Measurements from ENCODE around the gene MFNG. TPM values are rescaled to one million over a fixed set of nuclear protein-coding genes. Genes with fewer than 3 reads are reported as not detected.

The MFNG gene
- total RNA-seq, 1 donor from 2014 or later = 166 TPM

DNA sequence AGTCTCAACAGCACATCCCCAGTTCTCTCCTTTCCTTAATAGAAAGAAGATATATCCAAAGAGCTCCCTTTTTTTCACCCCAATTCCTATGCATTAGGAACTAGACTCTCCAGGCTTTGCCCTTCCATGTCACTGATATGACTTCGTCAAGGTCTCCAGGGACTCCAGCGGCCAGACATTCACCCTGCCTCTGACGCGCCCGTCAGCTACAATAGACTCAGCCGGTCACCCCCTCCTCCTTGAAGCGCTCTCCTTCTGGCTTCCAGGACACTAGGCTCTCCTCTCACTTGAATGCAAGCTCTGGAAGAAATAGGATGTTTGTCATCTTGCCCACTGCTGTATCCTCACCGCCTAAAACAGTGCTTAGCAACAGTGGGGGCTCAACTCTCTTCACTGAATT lies 44.0 kb downstream of the MFNG start:
- intact Hi-C loops (cut with micrococcal nuclease) = no loop called here
- no peaks in the 10 kb centered on the region for H3K36me3 Mint-ChIP-seq (ENCODE audit: low read depth)
- no peak overlapping the region for H3K27ac Mint-ChIP-seq
- peaks cover 10% of the 10 kb centered on the region for H3K27me3 Mint-ChIP-seq (ENCODE audit: low read depth)
- no peak for DNase-seq (ENCODE audit: low spot score)
- H3K4me1 Mint-ChIP-seq (ENCODE audit: low read depth) = peaks cover 5% of the 10 kb centered on the region
- peaks cover 5% of the 10 kb centered on the region for H3K9me3 Mint-ChIP-seq
- no peak overlapping the region for H3K4me3 Mint-ChIP-seq (ENCODE audit: low read depth)

DNA sequence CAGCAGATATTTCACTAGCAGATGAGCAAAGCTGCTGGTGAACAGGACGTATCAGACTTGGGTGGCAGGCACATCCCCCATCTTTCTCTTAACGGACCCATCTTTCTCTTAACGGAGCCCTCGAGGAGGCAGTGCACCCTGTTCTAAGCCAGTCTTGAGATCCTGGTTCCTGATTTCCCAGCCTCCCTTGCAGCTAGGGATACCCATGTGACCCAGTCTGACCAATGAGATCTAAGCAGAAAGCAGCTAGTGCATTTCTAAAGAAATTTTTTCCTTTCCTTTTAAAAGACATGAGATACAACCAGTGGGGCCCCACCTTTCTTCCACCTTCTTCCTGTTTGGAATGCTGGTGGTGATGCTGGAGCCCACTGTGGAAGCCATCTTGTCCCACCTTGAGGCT lies 45.3 kb downstream of the MFNG start:
- intact Hi-C loops (cut with micrococcal nuclease) = no loop called here
- Mint-ChIP-seq H3K27me3 (ENCODE audit: low read depth) (peaks cover 10% of the 10 kb centered on the region), H3K4me1 (ENCODE audit: low read depth) (peaks cover 5% of the 10 kb centered on the region), H3K27ac (no peak overlapping the region), H3K36me3 (ENCODE audit: low read depth) (no peaks in the 10 kb centered on the region), H3K9me3 (peaks cover 5% of the 10 kb centered on the region), H3K4me3 (ENCODE audit: low read depth) (no peak overlapping the region)
- no peak for DNase-seq (ENCODE audit: low spot score)

DNA sequence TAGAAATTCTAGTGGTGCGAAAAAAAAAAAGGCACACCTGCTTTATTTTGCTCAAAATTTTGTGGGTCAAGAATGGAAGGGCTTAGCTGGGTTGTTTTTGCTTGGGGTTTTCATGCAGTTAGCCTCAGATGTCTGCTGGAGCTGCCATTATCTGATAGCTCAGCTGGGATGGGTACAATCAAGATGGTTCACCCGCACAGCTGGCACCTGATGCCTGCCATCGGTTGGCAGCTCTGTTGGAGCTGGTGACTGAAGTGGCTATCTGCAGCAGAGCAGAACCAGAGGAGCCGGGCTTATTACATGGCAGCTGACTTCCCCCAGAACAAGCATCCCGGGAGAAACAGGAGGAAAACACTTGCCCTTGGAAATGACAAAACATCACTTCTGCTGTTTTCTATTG lies 46.8 kb downstream of the MFNG start:
- no peaks in the 10 kb centered on the region for H3K36me3 Mint-ChIP-seq (ENCODE audit: low read depth)
- H3K4me1 Mint-ChIP-seq (ENCODE audit: low read depth) = peaks cover 5% of the 10 kb centered on the region
- H3K4me3 Mint-ChIP-seq (ENCODE audit: low read depth) = no peak overlapping the region
- H3K27ac Mint-ChIP-seq = no peak overlapping the region
- H3K27me3 Mint-ChIP-seq (ENCODE audit: low read depth) = peaks cover 10% of the 10 kb centered on the region
- DNase-seq (ENCODE audit: low spot score) = no peak
- peaks cover 5% of the 10 kb centered on the region for H3K9me3 Mint-ChIP-seq
- intact Hi-C loops (cut with micrococcal nuclease) = no loop called here

GRCh38 chr22:37435970-37436603 lies 50.1 kb downstream of the MFNG start:
- H3K36me3 Mint-ChIP-seq (ENCODE audit: low read depth) = no peaks in the 10 kb centered on the region
- peaks cover 7% of the 10 kb centered on the region for H3K27me3 Mint-ChIP-seq (ENCODE audit: low read depth)
- intact Hi-C loops (cut with micrococcal nuclease) = no loop called here
- no peak for DNase-seq (ENCODE audit: low spot score)
- peaks cover 7% of the 10 kb centered on the region for H3K9me3 Mint-ChIP-seq
- no peak overlapping the region for H3K27ac Mint-ChIP-seq
- H3K4me1 Mint-ChIP-seq (ENCODE audit: low read depth) = peaks cover 14% of the 10 kb centered on the region
- no peak overlapping the region for H3K4me3 Mint-ChIP-seq (ENCODE audit: low read depth)

DNA sequence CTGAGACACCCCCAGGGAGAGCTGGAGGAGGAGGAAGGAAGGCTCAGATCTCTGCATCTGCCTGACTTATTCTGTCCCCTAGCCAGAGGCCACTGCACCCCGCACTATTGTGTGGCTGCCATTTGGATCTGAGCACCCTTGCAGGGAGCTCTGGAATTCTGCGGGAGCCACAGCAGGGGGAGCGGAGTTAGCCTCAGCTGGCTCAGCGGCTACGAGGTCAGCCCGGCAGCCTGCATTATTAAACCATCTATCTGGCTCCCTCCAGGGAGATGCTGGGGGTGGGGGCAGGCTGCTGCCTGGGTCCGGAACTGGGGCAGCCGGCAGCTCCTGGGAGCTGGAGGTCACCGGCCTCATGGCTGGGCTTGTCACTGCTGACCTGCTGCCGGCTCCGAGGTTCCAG lies 52.4 kb downstream of the MFNG start:
- peaks cover 14% of the 10 kb centered on the region for H3K4me1 Mint-ChIP-seq (ENCODE audit: low read depth)
- peaks cover 18% of the 10 kb centered on the region for H3K27me3 Mint-ChIP-seq (ENCODE audit: low read depth)
- no peak overlapping the region for H3K4me3 Mint-ChIP-seq (ENCODE audit: low read depth)
- intact Hi-C loops (cut with micrococcal nuclease) = no loop called here
- peaks cover 6% of the 10 kb centered on the region for H3K9me3 Mint-ChIP-seq
- DNase-seq (ENCODE audit: low spot score) = no peak
- H3K36me3 Mint-ChIP-seq (ENCODE audit: low read depth) = no peaks in the 10 kb centered on the region
- no peak overlapping the region for H3K27ac Mint-ChIP-seq

DNA sequence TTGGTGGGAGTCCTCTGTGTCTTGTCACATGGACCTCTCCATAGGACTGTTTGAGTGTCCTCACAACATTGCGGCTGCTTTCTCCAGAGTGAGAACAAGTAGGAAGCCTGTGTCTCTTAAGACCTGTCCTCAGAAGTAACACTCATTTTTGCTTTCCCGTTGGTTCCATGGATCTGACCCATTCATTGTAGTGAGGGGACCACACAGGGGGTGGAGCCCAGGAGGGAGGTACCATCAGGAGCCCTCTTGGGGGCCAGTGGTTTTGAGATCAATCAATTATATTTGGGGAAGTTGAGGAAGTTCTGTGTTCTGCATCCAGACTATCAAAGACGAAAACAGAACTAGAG lies 53.5 kb downstream of the MFNG start:
- DNase-seq (ENCODE audit: low spot score) = no peak
- Mint-ChIP-seq H3K36me3 (ENCODE audit: low read depth) (no peaks in the 10 kb centered on the region), H3K27me3 (ENCODE audit: low read depth) (peaks cover 27% of the 10 kb centered on the region), H3K27ac (peak overlapping the region; percentile 12), H3K9me3 (peaks cover 6% of the 10 kb centered on the region), H3K4me1 (ENCODE audit: low read depth) (peaks cover 14% of the 10 kb centered on the region), H3K4me3 (ENCODE audit: low read depth) (no peak overlapping the region)
- intact Hi-C loops (cut with micrococcal nuclease) = no loop called here

DNA sequence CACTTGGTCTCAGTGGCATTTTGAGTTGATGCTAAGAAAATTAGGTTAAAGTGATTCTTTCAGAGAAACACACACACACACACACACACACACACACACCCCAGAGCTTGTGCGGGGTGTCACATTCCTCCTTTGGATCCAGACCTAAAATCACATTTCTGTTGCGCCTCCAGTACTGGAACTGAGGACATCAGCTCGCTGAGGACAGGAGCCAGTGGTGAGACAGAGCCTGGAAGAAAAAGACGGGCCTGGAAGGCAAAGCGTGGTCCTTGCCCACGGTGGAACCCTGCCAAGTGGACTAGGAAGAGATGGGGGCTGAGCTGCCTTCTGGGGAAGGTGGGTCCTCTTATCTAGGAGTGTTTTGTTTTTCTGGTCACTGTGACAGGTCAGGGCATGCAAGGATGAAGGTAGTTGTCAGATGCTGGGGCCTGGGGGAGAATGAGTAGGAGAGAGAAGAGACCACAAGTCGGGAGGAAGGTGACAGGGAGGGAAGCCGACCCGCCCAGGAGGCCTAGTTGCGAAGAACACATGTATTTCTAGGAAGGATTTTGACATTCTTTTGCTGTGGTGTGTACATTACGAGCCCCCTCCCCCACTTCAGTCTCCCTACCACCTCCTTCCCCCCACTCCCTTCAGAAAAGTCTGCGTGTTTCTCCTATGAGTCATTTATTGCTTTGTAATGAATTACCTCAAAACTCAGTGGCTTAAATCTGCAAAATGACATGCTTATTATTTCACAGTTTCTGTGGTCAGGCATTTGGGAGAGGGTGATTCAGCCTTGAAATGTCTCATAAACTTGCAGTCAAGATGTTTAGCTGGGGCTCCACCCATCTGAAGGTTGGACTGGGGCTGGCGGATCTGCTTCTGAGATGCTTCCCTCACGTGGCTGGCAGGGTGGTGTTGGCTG lies 54.1 kb downstream of the MFNG start:
- intact Hi-C loops (cut with micrococcal nuclease) = no loop called here

DNA sequence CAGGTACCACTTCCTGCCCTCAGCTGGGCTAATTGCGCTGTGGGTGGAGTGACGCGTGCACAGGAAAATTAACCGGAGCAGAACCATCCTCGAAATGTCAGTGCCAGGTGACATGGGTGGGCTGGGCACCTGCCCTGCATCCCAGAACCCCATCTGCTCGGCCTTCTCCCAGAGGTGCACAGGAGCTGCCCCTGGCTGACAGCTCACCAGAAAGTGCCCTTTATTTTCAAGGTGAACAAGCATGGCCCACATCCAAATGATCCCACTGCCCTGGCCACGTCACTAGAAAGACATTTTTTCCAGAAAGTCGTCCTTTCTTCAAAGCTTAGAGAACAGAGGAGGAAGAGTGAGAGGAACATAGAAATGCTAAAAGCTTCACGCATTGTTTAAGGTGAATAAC lies 54.8 kb downstream of the MFNG start:
- intact Hi-C loops (cut with micrococcal nuclease) = no loop called here
- no peak overlapping the region for H3K27ac Mint-ChIP-seq
- peaks cover 34% of the 10 kb centered on the region for H3K27me3 Mint-ChIP-seq (ENCODE audit: low read depth)
- no peak overlapping the region for H3K4me3 Mint-ChIP-seq (ENCODE audit: low read depth)
- no peaks in the 10 kb centered on the region for H3K36me3 Mint-ChIP-seq (ENCODE audit: low read depth)
- no peak for DNase-seq (ENCODE audit: low spot score)
- H3K4me1 Mint-ChIP-seq (ENCODE audit: low read depth) = peaks cover 14% of the 10 kb centered on the region
- H3K9me3 Mint-ChIP-seq = peaks cover 6% of the 10 kb centered on the region

More for the DNA sequence above, 54.1 kb downstream of the MFNG start:
- peak overlapping the region; percentile 12 for H3K27ac Mint-ChIP-seq
- peaks cover 6% of the 10 kb centered on the region for H3K9me3 Mint-ChIP-seq
- H3K4me1 Mint-ChIP-seq (ENCODE audit: low read depth) = peaks cover 14% of the 10 kb centered on the region
- DNase-seq (ENCODE audit: low spot score) = no peak
- H3K27me3 Mint-ChIP-seq (ENCODE audit: low read depth) = peaks cover 27% of the 10 kb centered on the region
- no peaks in the 10 kb centered on the region for H3K36me3 Mint-ChIP-seq (ENCODE audit: low read depth)
- no peak overlapping the region for H3K4me3 Mint-ChIP-seq (ENCODE audit: low read depth)

DNA sequence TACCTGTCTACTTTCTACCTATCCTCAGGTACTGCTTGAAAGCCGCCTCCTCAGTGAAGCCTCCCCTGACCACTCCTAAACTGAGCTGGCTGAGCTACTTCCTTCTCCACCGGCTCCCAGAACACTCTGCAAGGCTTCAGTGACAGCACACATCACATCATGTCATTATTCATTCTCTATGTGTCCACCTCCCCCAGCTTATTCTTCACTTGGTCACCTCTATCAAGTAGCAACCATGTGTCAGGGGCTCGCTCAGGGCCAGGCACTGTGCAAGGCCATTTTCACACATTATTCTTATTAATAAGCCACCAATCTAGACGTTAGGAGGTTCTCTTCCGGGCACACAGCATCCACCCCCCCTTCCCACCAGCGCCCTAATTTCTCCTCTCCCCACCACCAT lies 55.2 kb downstream of the MFNG start:
- no peak overlapping the region for H3K4me3 Mint-ChIP-seq (ENCODE audit: low read depth)

DNA sequence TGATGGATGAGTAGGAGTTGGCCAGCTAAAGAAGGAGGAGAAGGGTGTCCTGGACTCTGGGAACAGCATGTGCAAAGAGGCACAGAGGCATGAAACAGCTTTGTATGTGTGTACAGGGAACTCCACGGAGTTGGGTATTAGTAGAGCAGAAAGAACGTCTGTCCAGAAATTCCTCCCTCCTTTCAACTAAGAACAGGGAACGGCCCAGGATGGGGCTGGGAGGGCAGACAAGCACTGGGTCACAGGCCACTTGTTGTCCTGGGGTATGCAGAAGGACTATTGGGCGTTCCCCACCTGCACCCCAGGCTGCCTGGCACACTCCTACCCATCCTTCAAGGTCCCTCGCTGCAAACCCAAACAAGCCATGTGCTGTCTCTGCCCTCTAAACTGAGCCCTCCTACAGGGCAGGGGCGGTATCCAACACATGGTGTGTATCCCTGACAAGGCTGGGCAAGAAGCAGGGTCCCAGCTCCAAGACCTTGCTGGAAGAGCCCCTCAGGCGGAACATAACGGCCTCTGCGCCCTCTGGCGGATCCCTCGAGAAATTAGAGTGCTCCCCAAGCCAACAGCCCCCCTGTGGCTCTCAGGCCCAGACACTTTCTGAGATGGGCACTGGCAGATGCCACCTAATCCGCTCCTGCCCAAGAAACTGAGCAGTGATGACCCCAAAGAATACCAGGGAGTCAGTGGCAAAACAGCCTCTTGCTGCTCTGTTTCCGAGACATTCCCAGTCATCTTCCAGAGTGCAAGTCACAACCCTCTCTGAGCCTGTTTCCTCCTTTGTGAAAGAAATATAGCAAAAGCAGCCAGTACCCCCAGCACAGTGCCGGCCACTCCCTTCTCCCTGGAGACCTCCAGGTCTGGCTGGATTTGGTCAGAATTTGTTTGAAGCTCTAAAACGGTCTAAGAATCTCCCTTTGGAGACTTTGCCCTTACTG lies 57.3 kb downstream of the MFNG start:
- no peak overlapping the region for H3K4me3 Mint-ChIP-seq (ENCODE audit: low read depth)
- no peak overlapping the region for H3K27ac Mint-ChIP-seq
- H3K36me3 Mint-ChIP-seq (ENCODE audit: low read depth) = no peaks in the 10 kb centered on the region
- H3K9me3 Mint-ChIP-seq = peaks cover 6% of the 10 kb centered on the region
- peaks cover 14% of the 10 kb centered on the region for H3K4me1 Mint-ChIP-seq (ENCODE audit: low read depth)
- H3K27me3 Mint-ChIP-seq (ENCODE audit: low read depth) = peaks cover 57% of the 10 kb centered on the region
- DNase-seq (ENCODE audit: low spot score) = peak; percentile 26
- intact Hi-C loops (cut with micrococcal nuclease) = loop anchor here (2.0 to 5.0 kb wide), 2 partner anchors 92 to 112 kb away; no protein-coding TSS in a partner anchor

More for the DNA sequence above, 55.2 kb downstream of the MFNG start:
- intact Hi-C loops (cut with micrococcal nuclease) = no loop called here
- Mint-ChIP-seq H3K9me3 (peaks cover 6% of the 10 kb centered on the region), H3K27ac (no peak overlapping the region), H3K27me3 (ENCODE audit: low read depth) (peaks cover 38% of the 10 kb centered on the region), H3K4me1 (ENCODE audit: low read depth) (peaks cover 14% of the 10 kb centered on the region), H3K36me3 (ENCODE audit: low read depth) (no peaks in the 10 kb centered on the region)
- DNase-seq (ENCODE audit: low spot score) = no peak

- H3K4me1 Mint-ChIP-seq (ENCODE audit: low read depth) = peaks cover 14% of the 10 kb centered on the region
- H3K9me3 Mint-ChIP-seq = peaks cover 6% of the 10 kb centered on the region
- H3K27me3 Mint-ChIP-seq (ENCODE audit: low read depth) = peaks cover 59% of the 10 kb centered on the region
- no peak overlapping the region for H3K4me3 Mint-ChIP-seq (ENCODE audit: low read depth)
- H3K36me3 Mint-ChIP-seq (ENCODE audit: low read depth) = no peaks in the 10 kb centered on the region
- no peak overlapping the region for H3K27ac Mint-ChIP-seq
- DNase-seq (ENCODE audit: low spot score) = no peak
- intact Hi-C loops (cut with micrococcal nuclease) = loop anchor here (2.0 to 5.0 kb wide), 2 partner anchors 91 to 111 kb away; no protein-coding TSS in a partner anchor
These were observed 58.2 kb downstream of the MFNG start for GRCh38 chr22:37427711-37428635.

All from activated T-helper 2 cell treated with anti-CD3 and anti-CD28 coated beads, Interferon-gamma antibody, Interleukin-2, Interleukin-4, amounts not matched to agents 10 μg/mL and 5 μg/mL and 100 μg/mL, durations not matched to agents 14 hours and 24 hours and 36 hours (primary cell).